HPDE6-E6E7 (cell line): ENCODE measurements around the gene KMT2D.

Source experiments
- DNase-seq: peaks from one replicate; pipeline ENCODE4 v3.0.0; 2011; ENCODE audit warnings: missing footprints; ENCODE audit errors: extremely low spot score

Gene KMT2D

GRCh38 chr12:49019443-49020324, 40.9 kb downstream of the KMT2D start:
- DNase-seq = peak; percentile 60

- DNase-seq = no peak
These were observed 41.5 kb downstream of the KMT2D start for GRCh38 chr12:49019120-49019430.

DNA sequence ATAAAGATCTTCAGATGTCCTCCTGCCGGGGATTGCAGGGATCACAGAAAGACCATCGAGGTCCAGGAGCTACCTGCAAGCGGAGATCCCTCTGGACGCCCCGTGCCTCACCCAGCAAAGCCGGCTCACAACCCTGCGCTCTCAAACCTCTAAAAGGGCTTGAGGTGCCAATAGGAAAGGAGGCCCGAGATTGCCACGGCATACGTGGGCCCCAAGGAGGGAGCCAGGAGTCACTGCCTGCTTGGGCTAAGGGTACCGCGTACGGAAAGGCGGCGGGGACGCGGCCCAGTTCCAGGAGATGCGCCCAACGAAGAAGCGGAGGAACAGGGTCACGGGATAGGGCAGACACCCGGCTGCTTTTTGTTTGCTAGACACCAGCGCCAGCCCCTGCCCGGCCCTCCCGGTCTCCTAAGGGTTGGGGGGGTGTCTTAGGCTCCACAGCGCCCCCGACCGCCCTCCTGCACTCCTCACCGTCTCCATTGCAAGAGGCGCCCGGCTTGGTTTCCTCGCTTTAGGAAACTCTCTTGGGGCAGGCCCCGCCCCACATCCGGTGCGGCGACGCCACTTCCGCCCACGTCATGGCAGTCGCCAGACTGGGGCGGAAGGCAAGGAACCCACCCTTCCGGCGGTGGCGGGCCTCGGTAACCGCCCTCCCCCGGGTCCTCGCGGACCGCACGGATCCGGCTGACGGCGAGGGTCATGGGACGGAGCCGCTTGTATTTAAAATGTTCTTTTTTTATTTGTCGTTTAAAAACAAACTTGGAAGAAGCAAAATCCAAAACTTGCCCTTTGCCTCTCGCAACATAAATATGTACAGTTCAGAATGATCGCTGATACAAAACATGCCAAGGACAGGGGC, 42.1 kb downstream of the KMT2D start, which contains the start of gene PRKAG1:
Gene PRKAG1, minus strand, starts transcription at position 516 of the 859 bp plus-strand sequence. Its CDS starts 36 bp downstream, at position 480.
- DNase-seq = peak; percentile 97

- no peak for DNase-seq
These were observed 42.7 kb downstream of the KMT2D start for GRCh38 chr12:49017891-49018260.

DNA sequence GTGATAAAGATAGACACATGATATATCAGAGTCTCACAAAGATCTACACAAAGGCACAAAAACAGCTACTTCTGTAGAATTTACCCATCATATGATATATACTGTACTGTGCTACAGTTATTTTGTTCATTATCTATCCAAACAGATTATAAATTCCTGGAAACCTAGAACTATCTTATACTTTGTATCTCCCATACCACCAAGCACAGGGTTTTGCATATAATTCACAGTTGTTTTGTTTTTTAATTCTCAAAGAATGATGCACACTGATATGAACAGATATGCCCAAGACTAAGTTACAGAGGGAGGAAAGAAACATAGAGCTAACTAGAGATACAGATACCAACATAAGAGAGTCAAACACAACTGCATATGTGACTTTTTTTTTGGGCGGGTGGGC, 45.4 kb downstream of the KMT2D start:
- no peak for DNase-seq

GRCh38 chr12:49014547-49014946, 46.0 kb downstream of the KMT2D start:
- no peak for DNase-seq

GRCh38 chr12:49013428-49013827, 47.2 kb downstream of the KMT2D start:
- DNase-seq = no peak

- DNase-seq = no peak
These were observed 47.9 kb downstream of the KMT2D start for GRCh38 chr12:49012739-49013138.
